GM19452 (cell line): ENCODE measurements around the gene CEP250.

Experiments
- ATAC-seq: cut with Tn5 transposase; IDR thresholded peaks from one replicate; pipeline ENCODE4 v1.9.1; 2021; ENCODE audit not compliant: unreplicated experiment

The CEP250 gene

DNA sequence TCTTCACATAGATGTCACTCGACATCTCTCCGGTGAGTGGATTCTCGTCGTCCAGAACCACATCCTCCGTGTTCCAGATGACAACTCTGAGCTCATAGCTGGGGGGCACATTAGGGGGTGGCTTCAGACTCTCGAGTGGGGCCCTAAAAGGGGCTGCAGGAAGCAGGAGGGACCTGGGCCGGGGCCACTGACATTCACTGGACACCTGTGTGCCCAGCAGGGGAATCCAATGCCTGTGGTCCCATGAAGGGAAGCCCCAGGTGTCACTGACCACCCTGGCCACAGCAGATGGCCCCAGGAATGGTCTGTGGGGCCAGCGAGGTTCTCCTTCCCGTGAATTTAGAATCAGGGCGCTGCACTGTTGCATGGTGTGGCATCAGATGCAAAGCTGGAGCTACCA is 105.1 kb downstream of the CEP250 start:
- ATAC-seq, result no peak

DNA sequence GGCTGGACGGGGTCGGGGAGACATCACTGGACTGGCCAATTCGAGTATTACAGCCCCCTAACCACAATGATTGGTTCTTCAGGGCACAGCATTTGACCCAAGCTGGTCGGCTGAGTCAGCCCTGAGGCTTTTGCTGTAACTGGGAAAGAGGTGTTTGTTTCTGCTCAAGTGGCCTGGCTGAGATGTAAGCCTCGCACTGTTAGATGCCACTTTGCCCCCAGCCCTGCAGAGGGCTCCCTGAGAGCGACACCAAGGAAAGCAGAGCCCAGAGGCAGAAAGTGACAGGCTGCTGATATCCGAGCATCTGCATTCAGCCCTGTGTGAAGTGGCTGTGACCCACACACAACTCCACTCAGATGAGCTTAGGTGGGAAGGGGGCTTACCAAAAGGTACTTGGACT is 105.9 kb downstream of the CEP250 start:
- ATAC-seq, result no peak

DNA sequence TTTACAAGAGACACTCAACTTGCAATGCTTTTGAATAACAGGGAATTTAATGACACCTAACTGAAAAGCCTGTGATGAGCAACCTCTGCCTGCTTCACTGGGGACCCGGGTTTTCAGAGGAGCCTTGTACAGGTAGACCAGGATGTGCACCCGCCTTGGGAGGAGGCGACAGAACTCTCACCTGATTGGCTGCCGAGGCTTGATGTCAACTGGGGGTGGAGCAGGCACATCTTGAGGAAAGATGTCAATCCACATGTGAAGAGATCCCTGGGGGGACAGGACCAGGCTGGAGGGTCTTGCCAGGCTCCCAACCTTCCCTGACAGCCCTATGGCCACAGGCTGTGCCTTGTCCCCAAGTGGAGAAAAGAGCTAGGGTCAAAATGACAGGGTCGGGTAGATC is 106.3 kb downstream of the CEP250 start:
- no peak for ATAC-seq

DNA sequence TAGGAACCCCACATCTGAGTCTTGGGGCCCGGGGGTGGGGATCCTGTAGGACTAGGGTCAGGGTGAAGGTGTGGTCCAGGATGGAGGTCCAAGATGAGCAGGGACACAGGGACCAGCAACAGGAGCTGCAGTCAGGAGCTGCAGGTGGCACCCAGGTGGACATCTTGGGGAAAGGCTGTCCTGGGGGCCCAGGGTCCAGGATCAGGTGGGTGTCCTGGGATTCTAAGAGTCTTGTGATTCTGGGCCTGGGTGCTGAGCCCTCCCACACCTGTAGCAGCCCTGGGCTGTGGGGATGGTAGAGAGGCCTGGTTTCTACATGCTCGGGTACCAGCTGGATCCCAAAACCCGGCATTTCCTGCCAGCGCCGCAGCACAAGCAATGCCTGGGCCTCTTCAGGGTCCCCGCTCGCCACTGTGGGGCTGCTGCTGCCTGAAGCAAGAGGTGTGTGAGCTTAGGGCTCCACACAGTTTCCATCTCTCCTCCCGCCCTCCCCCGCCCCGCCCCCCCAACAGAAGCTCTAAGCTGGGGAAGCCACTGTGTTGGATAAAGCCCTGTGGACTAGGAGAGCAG is 107.2 kb downstream of the CEP250 start:
- no peak for ATAC-seq

DNA sequence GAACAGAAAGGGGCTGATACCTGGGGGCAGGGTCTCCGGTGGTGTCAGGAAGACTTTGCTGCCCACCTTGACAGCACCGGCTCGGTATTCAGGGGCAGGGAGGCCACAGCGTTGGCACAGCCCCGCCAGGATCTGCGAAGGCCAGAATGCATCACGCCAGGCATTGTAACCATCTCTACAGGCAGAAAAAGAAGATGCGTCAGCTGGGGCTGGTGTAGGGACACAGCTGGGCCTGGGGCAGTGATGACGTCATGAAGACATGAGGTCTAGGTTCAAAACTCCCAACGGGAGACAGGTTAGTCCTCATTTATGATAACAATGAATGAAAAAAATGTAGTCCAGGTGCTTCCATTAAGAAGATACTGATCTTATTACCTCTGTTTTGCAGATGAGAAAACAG is 108.4 kb downstream of the CEP250 start:
- no peak for ATAC-seq

DNA sequence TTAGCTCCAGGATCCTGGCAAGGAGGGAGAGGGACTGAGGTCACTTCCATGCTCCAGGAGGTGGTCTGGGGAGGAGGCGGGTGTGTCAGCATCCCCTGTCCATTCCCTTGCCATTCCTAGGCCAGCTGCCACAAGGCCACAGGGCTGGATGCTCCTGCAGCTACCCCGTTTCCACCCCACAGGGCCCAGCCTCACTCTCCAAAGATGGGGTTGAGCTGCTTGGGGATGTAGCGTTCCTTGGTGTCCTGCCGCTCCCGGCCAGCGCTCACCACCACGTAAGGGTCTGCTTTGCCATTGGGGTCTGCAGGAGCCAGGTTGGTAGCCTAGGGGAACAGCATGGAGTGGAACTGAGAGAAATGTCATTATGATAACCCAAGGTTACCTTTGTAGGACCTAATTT is 109.5 kb downstream of the CEP250 start:
- ATAC-seq, result no peak

DNA sequence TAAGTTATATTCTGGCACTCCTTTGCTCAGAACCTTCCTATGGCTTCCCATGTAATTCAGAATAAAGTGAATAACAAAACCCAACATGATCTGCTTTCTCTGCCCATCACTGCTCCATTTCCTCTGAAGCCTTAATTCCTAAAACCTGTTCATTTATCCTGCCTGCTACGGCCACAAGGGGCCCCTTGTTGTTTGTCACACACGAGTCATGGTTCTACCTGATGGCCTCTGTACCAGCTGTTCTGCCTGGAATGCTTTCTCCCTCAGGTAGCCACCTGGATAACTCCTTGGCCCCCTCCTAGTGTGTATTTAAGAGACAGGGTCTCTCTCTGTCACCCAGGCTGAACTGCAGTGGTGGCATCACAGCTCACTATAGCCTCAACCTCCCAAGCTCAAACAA is 113.2 kb downstream of the CEP250 start:
- no peak for ATAC-seq
